ENCODE results near the gene CGB3.
"Not testable (repeated sequence)": the region's sequence is repeated elsewhere in the genome, so short reads cannot be mapped to it uniquely, and the experiment has no call there.

- TF ChIP-seq, protein P1, sequence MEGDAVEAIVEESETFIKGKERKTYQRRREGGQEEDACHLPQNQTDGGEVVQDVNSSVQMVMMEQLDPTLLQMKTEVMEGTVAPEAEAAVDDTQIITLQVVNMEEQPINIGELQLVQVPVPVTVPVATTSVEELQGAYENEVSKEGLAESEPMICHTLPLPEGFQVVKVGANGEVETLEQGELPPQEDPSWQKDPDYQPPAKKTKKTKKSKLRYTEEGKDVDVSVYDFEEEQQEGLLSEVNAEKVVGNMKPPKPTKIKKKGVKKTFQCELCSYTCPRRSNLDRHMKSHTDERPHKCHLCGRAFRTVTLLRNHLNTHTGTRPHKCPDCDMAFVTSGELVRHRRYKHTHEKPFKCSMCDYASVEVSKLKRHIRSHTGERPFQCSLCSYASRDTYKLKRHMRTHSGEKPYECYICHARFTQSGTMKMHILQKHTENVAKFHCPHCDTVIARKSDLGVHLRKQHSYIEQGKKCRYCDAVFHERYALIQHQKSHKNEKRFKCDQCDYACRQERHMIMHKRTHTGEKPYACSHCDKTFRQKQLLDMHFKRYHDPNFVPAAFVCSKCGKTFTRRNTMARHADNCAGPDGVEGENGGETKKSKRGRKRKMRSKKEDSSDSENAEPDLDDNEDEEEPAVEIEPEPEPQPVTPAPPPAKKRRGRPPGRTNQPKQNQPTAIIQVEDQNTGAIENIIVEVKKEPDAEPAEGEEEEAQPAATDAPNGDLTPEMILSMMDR (IDR thresholded peaks at IDR 0.05; ENCODE audit: insufficient read depth, low read length): not testable (repeated sequence)
- TF ChIP-seq POLR2AphosphoS5 (IDR thresholded peaks at IDR 0.05; ENCODE audit: low read depth); GABPA (IDR thresholded peaks at IDR 0.05; ENCODE audit: low read depth); SPI1 (IDR thresholded peaks at IDR 0.05; ENCODE audit: borderline replicate concordance, low read depth): not testable (repeated sequence)
Observed at GRCh38 chr19:49039736-49040135, 15.6 kb upstream of the CGB3 start.
